ENCODE measurements around the gene MIEN1.

DNA sequence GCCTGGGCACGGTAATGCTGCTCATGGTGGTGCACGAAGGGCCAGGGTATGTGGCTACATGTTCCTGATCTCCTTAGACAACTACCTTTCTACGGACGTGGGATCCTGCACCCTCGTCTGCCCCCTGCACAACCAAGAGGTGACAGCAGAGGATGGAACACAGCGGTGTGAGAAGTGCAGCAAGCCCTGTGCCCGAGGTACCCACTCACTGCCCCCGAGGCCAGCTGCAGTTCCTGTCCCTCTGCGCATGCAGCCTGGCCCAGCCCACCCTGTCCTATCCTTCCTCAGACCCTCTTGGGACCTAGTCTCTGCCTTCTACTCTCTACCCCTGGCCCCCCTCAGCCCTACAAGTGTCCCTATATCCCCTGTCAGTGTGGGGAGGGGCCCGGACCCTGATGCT lies 18.5 kb downstream of the MIEN1 start:
- TF ChIP-seq, protein P1, sequence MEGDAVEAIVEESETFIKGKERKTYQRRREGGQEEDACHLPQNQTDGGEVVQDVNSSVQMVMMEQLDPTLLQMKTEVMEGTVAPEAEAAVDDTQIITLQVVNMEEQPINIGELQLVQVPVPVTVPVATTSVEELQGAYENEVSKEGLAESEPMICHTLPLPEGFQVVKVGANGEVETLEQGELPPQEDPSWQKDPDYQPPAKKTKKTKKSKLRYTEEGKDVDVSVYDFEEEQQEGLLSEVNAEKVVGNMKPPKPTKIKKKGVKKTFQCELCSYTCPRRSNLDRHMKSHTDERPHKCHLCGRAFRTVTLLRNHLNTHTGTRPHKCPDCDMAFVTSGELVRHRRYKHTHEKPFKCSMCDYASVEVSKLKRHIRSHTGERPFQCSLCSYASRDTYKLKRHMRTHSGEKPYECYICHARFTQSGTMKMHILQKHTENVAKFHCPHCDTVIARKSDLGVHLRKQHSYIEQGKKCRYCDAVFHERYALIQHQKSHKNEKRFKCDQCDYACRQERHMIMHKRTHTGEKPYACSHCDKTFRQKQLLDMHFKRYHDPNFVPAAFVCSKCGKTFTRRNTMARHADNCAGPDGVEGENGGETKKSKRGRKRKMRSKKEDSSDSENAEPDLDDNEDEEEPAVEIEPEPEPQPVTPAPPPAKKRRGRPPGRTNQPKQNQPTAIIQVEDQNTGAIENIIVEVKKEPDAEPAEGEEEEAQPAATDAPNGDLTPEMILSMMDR (IDR thresholded peaks at IDR 0.05): no peak
- no peak for TF ChIP-seq POLR2A (IDR thresholded peaks at IDR 0.05)

All from prostate gland (tissue), 2 donors.